Measurements from ENCODE around the gene VOPP1. TPM values are rescaled to one million over a fixed set of nuclear protein-coding genes. Genes with fewer than 3 reads are reported as not detected.
A peak's percentile ranks its signal among the peaks of the same experiment; 100 is the strongest.

VOPP1 gene
- total RNA-seq, 2 donors from 2014 or later: 70.3 to 73.4 TPM

- Histone ChIP-seq H3K4me1 (peaks cover 4% of the 10 kb centered on the region), H3K9ac (ENCODE audit: low read depth in 2 of 2, low read length in 2 of 2) (no peak overlapping the region), H3K36me3 (no peaks in the 10 kb centered on the region), H3K27ac (no peak overlapping the region), H3K4me3 (no peak overlapping the region), H3K27me3 (no peaks in the 10 kb centered on the region), H3K9me3 (no peaks in the 10 kb centered on the region)
- intact Hi-C loops (cut with DNase I): no loop called here
- DNase-seq: no peak
- no peak for TF ChIP-seq CTCF (IDR thresholded peaks at IDR 0.05)
Observed at GRCh38 chr7:55526329-55526728, 46.0 kb downstream of the VOPP1 start.

GRCh38 chr7:55524558-55525310 is 47.6 kb downstream of the VOPP1 start:
- H3K9ac ChIP-seq (ENCODE audit: low read depth in 2 of 2, low read length in 2 of 2): no peak overlapping the region
- H3K4me1 ChIP-seq: peaks cover 4% of the 10 kb centered on the region
- H3K4me3 ChIP-seq: no peak overlapping the region
- H3K36me3 ChIP-seq: no peaks in the 10 kb centered on the region
- no peak for TF ChIP-seq CTCF (IDR thresholded peaks at IDR 0.05)
- no peak overlapping the region for H3K27ac ChIP-seq
- H3K27me3 ChIP-seq: no peaks in the 10 kb centered on the region
- no peaks in the 10 kb centered on the region for H3K9me3 ChIP-seq
- no peak for DNase-seq
- intact Hi-C loops (cut with DNase I): no loop called here

GRCh38 chr7:55523366-55523765 is 48.9 kb downstream of the VOPP1 start:
- no peak for TF ChIP-seq CTCF (IDR thresholded peaks at IDR 0.05)
- Histone ChIP-seq H3K36me3 (no peaks in the 10 kb centered on the region), H3K9ac (ENCODE audit: low read depth in 2 of 2, low read length in 2 of 2) (peak overlapping the region in 1 of 2 donors; percentile 3), H3K4me3 (no peak overlapping the region), H3K9me3 (no peaks in the 10 kb centered on the region), H3K4me1 (peaks cover 4% of the 10 kb centered on the region), H3K27ac (no peak overlapping the region), H3K27me3 (no peaks in the 10 kb centered on the region)
- intact Hi-C loops (cut with DNase I): no loop called here
- no peak for DNase-seq

GRCh38 chr7:55521917-55522902 is 50.1 kb downstream of the VOPP1 start:
- no peak for TF ChIP-seq CTCF (IDR thresholded peaks at IDR 0.05)
- Histone ChIP-seq H3K4me3 (no peak overlapping the region), H3K9me3 (no peaks in the 10 kb centered on the region), H3K27ac (peak overlapping the region; percentile 40), H3K4me1 (peaks cover 4% of the 10 kb centered on the region), H3K9ac (ENCODE audit: low read depth in 2 of 2, low read length in 2 of 2) (peak overlapping the region in 1 of 2 donors; percentile 65), H3K36me3 (no peaks in the 10 kb centered on the region), H3K27me3 (no peaks in the 10 kb centered on the region)
- peak; percentile 56 for DNase-seq
- intact Hi-C loops (cut with DNase I): no loop called here

- peaks cover 4% of the 10 kb centered on the region for H3K4me1 ChIP-seq
- no peaks in the 10 kb centered on the region for H3K27me3 ChIP-seq
- no peak for TF ChIP-seq CTCF (IDR thresholded peaks at IDR 0.05)
- H3K9ac ChIP-seq (ENCODE audit: low read depth in 2 of 2, low read length in 2 of 2): peak overlapping the region in 1 of 2 donors; percentile 65
- H3K27ac ChIP-seq: peak overlapping the region; percentile 40
- peak; percentile 82 for DNase-seq
- no peaks in the 10 kb centered on the region for H3K36me3 ChIP-seq
- intact Hi-C loops (cut with DNase I): no loop called here
- no peaks in the 10 kb centered on the region for H3K9me3 ChIP-seq
- H3K4me3 ChIP-seq: no peak overlapping the region
Observed at GRCh38 chr7:55521512-55521911, 50.8 kb downstream of the VOPP1 start.
